ENCODE measurements around the gene RABEP2.

Gene RABEP2

GRCh38 chr16:28863929-28864793 is 60.9 kb downstream of the RABEP2 start:
- FAIRE-seq = peak; percentile 51
- DNase-seq (ENCODE audit: insufficient read length, low spot score) = no peak

- FAIRE-seq = no peak
These were observed 65.7 kb downstream of the RABEP2 start for GRCh38 chr16:28859326-28859725.

GRCh38 chr16:28858421-28858820 is 66.6 kb downstream of the RABEP2 start:
- DNase-seq (ENCODE audit: insufficient read length, low spot score) (no peak), FAIRE-seq (no peak)

More at GRCh38 chr16:28859326-28859725, 65.7 kb downstream of the RABEP2 start:
- no peak for DNase-seq (ENCODE audit: insufficient read length, low spot score)
